Measurements from ENCODE around the gene CUL9.

DNA sequence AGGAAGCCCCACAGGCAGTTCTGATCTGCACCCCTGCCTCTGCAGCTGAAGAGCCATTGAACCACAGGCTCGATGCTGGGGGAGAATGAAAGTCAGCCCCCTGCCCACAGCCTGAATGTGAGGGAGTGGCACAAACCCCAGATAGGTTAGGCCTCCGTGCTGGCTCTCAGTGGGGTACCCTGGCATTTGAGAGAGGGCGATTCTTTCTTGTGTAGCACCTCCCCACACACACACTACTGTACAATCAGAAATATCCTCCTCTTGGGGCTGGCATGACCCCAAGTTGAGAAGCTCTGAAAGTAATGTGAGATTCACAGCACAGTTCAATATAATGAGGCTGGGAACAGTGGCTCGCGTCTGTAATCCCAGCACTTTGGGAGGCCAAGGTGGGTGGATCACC lies 79.2 kb downstream of the CUL9 start:
- TF ChIP-seq, protein P1, sequence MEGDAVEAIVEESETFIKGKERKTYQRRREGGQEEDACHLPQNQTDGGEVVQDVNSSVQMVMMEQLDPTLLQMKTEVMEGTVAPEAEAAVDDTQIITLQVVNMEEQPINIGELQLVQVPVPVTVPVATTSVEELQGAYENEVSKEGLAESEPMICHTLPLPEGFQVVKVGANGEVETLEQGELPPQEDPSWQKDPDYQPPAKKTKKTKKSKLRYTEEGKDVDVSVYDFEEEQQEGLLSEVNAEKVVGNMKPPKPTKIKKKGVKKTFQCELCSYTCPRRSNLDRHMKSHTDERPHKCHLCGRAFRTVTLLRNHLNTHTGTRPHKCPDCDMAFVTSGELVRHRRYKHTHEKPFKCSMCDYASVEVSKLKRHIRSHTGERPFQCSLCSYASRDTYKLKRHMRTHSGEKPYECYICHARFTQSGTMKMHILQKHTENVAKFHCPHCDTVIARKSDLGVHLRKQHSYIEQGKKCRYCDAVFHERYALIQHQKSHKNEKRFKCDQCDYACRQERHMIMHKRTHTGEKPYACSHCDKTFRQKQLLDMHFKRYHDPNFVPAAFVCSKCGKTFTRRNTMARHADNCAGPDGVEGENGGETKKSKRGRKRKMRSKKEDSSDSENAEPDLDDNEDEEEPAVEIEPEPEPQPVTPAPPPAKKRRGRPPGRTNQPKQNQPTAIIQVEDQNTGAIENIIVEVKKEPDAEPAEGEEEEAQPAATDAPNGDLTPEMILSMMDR (IDR thresholded peaks at IDR 0.05; ENCODE audit: low read depth, low read length, missing input control), result no peak
- TF ChIP-seq, protein P2, sequence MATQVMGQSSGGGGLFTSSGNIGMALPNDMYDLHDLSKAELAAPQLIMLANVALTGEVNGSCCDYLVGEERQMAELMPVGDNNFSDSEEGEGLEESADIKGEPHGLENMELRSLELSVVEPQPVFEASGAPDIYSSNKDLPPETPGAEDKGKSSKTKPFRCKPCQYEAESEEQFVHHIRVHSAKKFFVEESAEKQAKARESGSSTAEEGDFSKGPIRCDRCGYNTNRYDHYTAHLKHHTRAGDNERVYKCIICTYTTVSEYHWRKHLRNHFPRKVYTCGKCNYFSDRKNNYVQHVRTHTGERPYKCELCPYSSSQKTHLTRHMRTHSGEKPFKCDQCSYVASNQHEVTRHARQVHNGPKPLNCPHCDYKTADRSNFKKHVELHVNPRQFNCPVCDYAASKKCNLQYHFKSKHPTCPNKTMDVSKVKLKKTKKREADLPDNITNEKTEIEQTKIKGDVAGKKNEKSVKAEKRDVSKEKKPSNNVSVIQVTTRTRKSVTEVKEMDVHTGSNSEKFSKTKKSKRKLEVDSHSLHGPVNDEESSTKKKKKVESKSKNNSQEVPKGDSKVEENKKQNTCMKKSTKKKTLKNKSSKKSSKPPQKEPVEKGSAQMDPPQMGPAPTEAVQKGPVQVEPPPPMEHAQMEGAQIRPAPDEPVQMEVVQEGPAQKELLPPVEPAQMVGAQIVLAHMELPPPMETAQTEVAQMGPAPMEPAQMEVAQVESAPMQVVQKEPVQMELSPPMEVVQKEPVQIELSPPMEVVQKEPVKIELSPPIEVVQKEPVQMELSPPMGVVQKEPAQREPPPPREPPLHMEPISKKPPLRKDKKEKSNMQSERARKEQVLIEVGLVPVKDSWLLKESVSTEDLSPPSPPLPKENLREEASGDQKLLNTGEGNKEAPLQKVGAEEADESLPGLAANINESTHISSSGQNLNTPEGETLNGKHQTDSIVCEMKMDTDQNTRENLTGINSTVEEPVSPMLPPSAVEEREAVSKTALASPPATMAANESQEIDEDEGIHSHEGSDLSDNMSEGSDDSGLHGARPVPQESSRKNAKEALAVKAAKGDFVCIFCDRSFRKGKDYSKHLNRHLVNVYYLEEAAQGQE (IDR thresholded peaks at IDR 0.05), result no peak
- no peak for TF ChIP-seq RXRA (IDR thresholded peaks at IDR 0.05)
- TF ChIP-seq YY1 (IDR thresholded peaks at IDR 0.05), result no peak
- TF ChIP-seq, protein P3, sequence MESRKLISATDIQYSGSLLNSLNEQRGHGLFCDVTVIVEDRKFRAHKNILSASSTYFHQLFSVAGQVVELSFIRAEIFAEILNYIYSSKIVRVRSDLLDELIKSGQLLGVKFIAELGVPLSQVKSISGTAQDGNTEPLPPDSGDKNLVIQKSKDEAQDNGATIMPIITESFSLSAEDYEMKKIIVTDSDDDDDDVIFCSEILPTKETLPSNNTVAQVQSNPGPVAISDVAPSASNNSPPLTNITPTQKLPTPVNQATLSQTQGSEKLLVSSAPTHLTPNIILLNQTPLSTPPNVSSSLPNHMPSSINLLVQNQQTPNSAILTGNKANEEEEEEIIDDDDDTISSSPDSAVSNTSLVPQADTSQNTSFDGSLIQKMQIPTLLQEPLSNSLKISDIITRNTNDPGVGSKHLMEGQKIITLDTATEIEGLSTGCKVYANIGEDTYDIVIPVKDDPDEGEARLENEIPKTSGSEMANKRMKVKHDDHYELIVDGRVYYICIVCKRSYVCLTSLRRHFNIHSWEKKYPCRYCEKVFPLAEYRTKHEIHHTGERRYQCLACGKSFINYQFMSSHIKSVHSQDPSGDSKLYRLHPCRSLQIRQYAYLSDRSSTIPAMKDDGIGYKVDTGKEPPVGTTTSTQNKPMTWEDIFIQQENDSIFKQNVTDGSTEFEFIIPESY (IDR thresholded peaks at IDR 0.05), result no peak
- TF ChIP-seq FOXA1 (IDR thresholded peaks at IDR 0.05), result no peak
- TF ChIP-seq RAD21 (IDR thresholded peaks at IDR 0.05), result no peak
- no peak for TF ChIP-seq GABPA (IDR thresholded peaks at IDR 0.05 in 1 of 2, conservative IDR thresholded peaks at IDR 0.05 in 1 of 2)
- no peak for TF ChIP-seq TAF1 (conservative IDR thresholded peaks at IDR 0.05)
- TF ChIP-seq JUND (IDR thresholded peaks at IDR 0.05), result no peak
- TF ChIP-seq, protein P4, sequence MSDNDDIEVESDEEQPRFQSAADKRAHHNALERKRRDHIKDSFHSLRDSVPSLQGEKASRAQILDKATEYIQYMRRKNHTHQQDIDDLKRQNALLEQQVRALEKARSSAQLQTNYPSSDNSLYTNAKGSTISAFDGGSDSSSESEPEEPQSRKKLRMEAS (IDR thresholded peaks at IDR 0.05), result no peak
- no peak for TF ChIP-seq NR2F2 (IDR thresholded peaks at IDR 0.05)
